NCI-H146 treated with DMSO at 0.1 percent for 48 hours (cell line): ENCODE results near the gene MLF2.

Source experiments
- DNase-seq: peaks from one replicate; lab custom pipeline; 2025; ENCODE audit not compliant: unreplicated experiment; lab: John Stamatoyannopoulos, UW

The MLF2 gene, protein sequence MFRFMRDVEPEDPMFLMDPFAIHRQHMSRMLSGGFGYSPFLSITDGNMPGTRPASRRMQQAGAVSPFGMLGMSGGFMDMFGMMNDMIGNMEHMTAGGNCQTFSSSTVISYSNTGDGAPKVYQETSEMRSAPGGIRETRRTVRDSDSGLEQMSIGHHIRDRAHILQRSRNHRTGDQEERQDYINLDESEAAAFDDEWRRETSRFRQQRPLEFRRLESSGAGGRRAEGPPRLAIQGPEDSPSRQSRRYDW

GRCh38 chr12:6752921-6753771, at the start of gene MLF2:
MLF2 (minus strand) TSS chr12:6753141; CDS start chr12:6752334, 807 bp downstream.
- DNase-seq: peak; percentile 99

- DNase-seq: no peak
Observed at GRCh38 chr12:6799147-6799546, 46.2 kb upstream of the MLF2 start.

DNA sequence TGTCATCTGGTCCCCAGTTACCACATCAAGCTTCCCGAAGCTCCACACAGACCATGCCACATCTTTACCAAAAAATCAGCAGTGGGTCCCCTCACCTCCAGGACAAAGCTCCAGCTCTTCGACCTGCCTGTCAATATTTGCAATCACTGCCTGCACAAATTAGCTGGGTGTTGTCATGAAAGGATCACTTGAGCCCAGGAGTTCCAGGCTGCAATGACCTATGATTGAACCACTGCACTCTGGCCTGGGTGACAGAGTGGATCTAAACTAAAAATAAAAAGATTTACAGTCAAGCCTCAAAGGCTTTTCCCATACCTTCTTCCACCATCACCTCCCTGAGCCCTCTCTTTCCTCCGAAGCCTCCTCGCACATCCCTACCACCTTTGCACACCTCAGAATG, 43.6 kb upstream of the MLF2 start:
- DNase-seq: no peak

DNA sequence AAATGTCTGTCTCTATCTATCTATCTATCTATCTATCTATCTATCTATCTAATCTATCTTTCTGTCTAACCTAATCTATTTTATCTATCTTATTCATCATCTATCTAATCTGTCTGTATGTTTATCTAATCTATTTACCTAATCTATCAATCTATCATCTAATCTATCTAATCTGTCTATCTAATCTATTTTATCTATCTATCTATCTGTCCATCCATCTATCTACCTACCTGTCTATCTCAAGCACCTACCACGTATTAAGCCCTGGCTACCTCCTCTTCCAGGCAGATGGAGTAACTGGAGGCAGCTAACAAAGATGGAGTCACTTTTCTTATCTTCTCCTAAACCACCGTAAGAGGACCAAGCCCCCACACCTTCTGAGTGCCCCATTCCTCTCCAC, 42.1 kb upstream of the MLF2 start:
- DNase-seq: no peak

GRCh38 chr12:6792522-6793201, 39.7 kb upstream of the MLF2 start:
- DNase-seq: no peak

DNA sequence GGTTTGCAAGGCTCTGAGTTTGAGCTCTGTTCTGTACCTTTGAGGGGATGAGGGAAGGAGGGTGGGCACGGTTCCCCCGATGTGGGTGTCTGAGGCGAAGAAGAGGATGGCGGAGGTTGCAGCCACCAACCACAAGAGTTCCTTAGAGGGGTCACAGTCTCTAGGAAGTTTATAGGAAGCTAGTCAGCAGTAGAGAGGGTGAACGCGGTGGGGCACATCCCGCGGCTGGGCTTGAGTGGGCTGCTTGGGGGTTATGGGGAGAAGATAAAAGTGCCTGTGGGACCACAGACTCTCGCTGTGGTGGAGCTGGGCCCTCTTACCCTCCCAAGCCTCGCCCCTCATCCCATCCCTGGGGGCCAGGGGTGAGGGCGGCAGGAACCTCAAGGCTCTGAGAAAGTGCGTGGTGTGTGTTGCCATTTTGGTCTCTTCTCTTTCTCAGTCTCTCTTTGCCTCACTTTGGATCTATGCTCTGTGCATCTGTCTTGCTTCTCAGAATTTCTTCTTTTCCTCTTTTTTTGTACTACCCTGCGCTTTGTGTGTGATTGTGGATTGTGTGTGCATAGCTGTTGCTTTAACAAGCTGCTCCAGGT, 39.1 kb upstream of the MLF2 start:
- DNase-seq: no peak

- no peak for DNase-seq
Observed at GRCh38 chr12:6790496-6791150, 37.7 kb upstream of the MLF2 start.

GRCh38 chr12:6788972-6789924, 36.3 kb upstream of the MLF2 start, which contains the start of gene CD4:
CD4 (plus strand) TSS chr12:6789528; CDS start chr12:6800139, 10,611 bp downstream.
- no peak for DNase-seq

DNA sequence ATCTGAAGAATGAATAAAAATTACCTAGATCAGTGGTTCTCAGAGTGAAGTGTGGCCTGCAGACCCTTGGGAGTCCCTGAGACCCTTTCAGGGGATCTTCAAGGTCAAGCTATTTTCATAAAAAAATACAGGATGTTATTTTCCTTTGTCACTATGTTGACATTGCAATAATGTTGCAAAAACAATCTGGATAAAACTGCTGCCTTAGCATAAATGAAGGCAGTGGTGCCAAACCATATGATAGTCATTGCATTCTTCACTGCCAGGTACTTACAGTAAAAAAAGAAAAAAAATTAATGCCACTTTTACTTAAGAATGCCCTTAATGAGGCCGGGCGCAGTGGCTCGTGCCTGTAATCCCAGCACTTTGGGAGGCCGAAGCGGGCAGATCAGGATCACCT, 34.4 kb upstream of the MLF2 start:
- no peak for DNase-seq

DNA sequence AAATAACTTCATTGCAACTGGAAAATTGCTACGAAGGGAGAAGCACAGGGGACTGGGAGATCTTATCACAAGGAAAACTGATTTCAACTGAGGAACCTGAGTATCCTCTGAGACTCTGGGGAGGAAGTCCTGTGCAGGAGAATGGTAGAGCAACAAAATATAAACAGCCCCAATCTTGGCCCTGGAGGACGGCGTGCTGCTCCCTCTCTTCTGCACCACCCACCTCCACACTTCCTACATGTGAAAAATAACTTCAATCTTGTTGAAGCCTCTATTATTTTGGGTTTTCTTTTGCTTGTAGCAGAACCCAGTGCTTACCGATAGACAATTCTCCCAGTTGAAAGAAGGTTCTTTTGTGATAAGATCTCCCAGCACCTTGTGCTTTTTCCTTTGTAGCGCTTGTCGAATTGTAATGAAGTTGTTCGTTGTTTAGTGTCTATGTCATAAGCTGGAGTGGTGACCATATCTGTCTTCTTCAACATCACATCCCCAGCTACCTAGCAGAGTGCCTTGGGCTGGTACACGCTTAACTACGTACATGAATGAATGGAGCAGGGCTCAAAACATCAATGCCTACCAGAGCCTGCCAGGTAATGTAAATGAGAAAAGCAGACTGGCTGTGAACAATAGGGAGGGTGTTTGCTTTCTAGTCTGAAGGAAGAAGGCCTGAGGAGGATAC, 33.6 kb upstream of the MLF2 start:
- no peak for DNase-seq

DNA sequence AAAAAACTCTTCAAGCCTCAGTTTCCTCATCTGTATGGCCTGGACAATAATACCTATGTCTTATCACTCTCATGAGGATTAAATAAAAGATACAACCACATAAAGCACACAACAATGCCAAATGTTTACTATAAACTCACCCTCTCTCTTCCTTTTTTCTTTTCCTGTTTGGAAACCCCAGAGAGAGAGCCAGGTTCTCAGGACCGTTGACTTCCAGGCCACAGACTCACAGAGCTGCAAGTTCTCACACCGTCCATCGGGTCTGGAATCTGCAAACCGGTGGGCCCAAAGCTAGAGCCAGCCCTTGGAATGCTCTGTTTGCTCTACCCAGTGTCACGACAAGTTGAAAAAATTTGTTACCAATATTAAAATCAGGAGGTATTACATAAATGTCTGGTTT, 31.8 kb upstream of the MLF2 start:
- no peak for DNase-seq

GRCh38 chr12:6784296-6784695, 31.4 kb upstream of the MLF2 start:
- DNase-seq: no peak

GRCh38 chr12:6783828-6784227, 30.9 kb upstream of the MLF2 start:
- DNase-seq: no peak

DNA sequence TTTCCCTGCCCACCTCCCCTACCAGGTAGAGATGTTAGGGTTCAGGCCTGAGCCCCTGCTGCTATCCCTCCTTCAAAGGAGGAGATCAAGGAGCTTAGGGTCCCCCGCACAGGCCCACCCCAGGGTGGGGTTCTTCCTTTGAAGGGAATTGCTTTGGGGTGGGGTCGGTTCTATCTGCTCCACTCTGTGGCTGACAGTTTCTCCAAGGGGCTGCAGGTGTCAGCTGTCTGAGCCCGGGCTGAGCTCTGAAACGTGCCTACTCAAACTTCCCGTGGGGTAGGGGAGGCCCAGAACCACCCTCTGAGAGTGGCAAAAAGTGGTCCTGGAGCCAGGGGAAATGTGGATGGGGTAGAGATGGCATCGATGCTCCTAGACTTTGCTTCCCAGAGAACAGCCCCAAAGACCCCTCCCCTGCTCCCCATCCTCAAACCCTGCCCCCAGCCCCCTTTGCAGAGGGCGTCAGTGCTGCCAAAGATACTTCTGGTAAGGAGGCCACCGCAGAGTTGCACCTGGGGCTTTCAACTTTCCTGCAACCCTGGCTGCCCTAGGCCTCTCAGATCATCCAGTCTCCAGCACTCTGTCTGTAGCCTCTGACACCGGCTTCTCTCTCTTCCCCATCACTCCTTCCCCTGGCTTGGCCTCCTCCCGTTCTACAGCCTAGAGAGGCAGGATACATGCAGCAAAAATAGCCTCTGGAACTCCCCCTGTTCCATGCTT, 30.1 kb upstream of the MLF2 start:
- no peak for DNase-seq

DNA sequence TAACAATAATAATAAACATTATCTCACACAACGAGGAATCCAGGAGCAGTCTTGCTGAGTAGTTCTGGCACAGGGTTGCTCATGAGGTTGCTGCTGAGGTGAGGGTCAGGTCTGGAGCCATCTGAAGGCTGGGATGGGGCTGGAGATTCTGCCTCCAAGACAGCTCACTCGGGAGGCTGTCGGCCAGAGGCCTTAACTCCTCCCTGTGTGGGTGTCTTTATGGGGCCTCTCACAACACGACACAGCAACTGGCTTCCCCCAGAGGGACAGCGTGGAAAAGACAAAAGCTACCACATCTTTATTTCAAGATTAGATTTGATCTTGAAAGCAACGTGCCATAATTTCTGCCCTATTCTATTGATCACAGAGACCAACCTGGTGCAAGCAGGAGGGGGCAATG, 29.2 kb upstream of the MLF2 start:
- no peak for DNase-seq

GRCh38 chr12:6780573-6780972, 27.6 kb upstream of the MLF2 start:
- no peak for DNase-seq

DNA sequence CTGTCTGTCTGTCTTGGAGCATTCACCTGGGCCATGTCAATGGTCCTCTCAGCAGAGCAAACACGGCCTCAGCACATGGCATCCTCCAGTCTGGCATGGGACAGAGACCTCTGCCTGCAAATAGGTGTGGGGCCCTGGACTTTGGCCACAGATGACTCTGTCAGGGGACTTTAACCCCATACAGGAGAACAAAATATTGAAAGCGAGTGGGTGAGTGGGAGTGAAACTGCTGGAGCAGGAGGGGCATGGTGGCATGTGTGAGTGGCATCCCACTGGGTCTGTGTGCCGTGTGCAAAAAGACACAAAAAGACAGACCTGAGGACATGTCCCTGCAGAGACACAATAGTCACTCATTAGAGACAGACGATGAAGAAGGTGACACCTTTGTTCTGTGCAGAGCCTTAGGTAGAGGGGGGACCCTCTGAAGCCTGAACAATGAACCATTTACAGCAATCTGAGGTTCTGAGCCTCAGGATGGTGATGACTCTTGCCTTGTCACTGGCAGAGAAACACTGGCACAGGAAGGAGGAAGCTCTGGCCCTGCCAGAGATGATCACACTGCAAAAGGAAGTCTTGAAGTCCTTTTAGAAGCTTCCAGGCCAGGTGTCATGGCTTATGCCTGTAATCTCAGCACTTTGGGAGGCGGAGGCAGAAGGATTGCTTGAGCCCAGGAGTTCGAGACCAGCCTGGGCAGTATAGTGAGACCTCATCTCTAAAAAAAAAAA, 26.9 kb upstream of the MLF2 start:
- no peak for DNase-seq
